Uterus (tissue), 4 donors: ENCODE data around the gene SNAP47. TPM values are rescaled to one million over a fixed set of nuclear protein-coding genes. Genes with fewer than 3 reads are reported as not detected.

Experiments used
- DNase-seq, 2 donors: peaks; one replicate each; pipeline ENCODE4 v3.0.0-alpha.2; 2019 to 2020
- H3K27ac ChIP-seq, 2 donors: fragments of 200-600 bp; sonication (generic); 1 replicate in 1 of 2; 2 replicates in 1 of 2; pipeline ENCODE4 v1.5.1; 2016 to 2018
- H3K27me3 ChIP-seq, 2 donors: fragments of 200-600 bp; sonication (generic); one replicate each; pipeline ENCODE4 v1.5.1; 2018 to 2019; ENCODE audit warnings: control low read depth in 1 of 2
- H3K36me3 ChIP-seq, 2 donors: fragments of 200-600 bp; sonication (generic); one replicate each; pipeline ENCODE4 v1.5.1; 2019; ENCODE audit warnings: control low read depth in 1 of 2
- H3K4me1 ChIP-seq, 2 donors: fragments of 200-600 bp; sonication (generic); one replicate each; pipeline ENCODE4 v1.5.1; 2018 to 2019; ENCODE audit warnings: control low read depth in 1 of 2
- H3K4me3 ChIP-seq, 2 donors: fragments of 200-600 bp; sonication (generic); 1 replicate in 1 of 2; 2 replicates in 1 of 2; pipeline ENCODE4 v1.5.1; 2018 to 2019; ENCODE audit warnings: mild to moderate bottlenecking in 1 of 2
- H3K9me3 ChIP-seq, 2 donors: fragments of 200-600 bp; sonication (generic); one replicate each; pipeline ENCODE4 v1.5.1; 2019; ENCODE audit warnings: control low read depth in 1 of 2
- CTCF ChIP-seq, 4 experiments: fragments of 200-600 bp in 2 of 4; fragments of 450-650 bp in 2 of 4; sonication (generic) in 2 of 4; IDR thresholded peaks; one replicate each; pipeline ENCODE4 v1.5.1; 2016 to 2019; ENCODE audit warnings: antibody characterized with exemption in 4 of 4, mild to moderate bottlenecking in 2 of 4, moderate library complexity in 1 of 4
- POLR2A ChIP-seq, 2 donors: fragments of 450-650 bp; IDR thresholded peaks; one replicate each; pipeline ENCODE4 v1.6.1; 2016; ENCODE audit warnings: antibody characterized with exemption in 2 of 2, mild to moderate bottlenecking in 1 of 2, moderate library complexity in 1 of 2
- intact Hi-C: fragments of 100-400 bp; cut with DNase I; formaldehyde crosslinking; loops from one replicate; pipeline ENCODE4 v1.15.1; 2023; ENCODE audit warnings: low total_unique reads
- total RNA-seq, 4 donors: library from RNA; depleted of rRNA in 3 of 4; stranded (reverse); fragments of >200 nt in 3 of 4; gene quantifications; one replicate each; pipeline versions ENCODE4 v1.1.0 to v1.2.4, GENCODE V29; 2014 to 2023
- donor health status: DM: yes; HTN: yes; CAD: no.

Gene SNAP47
- total RNA-seq, 4 donors from 2014 or later = 33.3 to 75.5 (median 55.2) TPM

GRCh38 chr1:227734546-227734855, 734 bp upstream of the SNAP47 start:
- peak overlapping the region; percentile 84 to 93 for H3K27ac ChIP-seq
- intact Hi-C loops = no loop called here
- peaks cover 10 to 11% of the 10 kb centered on the region in 2 donors for H3K4me1 ChIP-seq

GRCh38 chr1:227735539-227736285, 477 bp downstream of the SNAP47 start:
- Histone ChIP-seq H3K9me3 (no peaks in the 10 kb centered on the region), H3K36me3 (no peaks in the 10 kb centered on the region), H3K4me3 (peak overlapping the region; percentile 76 to 97), H3K4me1 (peaks cover 4 to 5% of the 10 kb centered on the region in 2 donors), H3K27me3 (no peaks in the 10 kb centered on the region), H3K27ac (peak overlapping the region; percentile 84 to 93)
- intact Hi-C loops = no loop called here
- peak in 1 of 4 experiments; percentile 0 for TF ChIP-seq CTCF (IDR thresholded peaks at IDR 0.05)
- no peak for TF ChIP-seq POLR2A (IDR thresholded peaks at IDR 0.05)
- no peak for DNase-seq

More at GRCh38 chr1:227734546-227734855, 734 bp upstream of the SNAP47 start:
- TF ChIP-seq POLR2A (IDR thresholded peaks at IDR 0.05) (no peak), CTCF (IDR thresholded peaks at IDR 0.05) (no peak)
- no peaks in the 10 kb centered on the region for H3K27me3 ChIP-seq
- peak overlapping the region; percentile 76 to 97 for H3K4me3 ChIP-seq
- H3K36me3 ChIP-seq = no peaks in the 10 kb centered on the region
- no peak for DNase-seq
- no peaks in the 10 kb centered on the region for H3K9me3 ChIP-seq

- Histone ChIP-seq H3K27me3 (no peaks in the 10 kb centered on the region), H3K27ac (no peak overlapping the region), H3K4me1 (peaks cover 0 to 5% of the 10 kb centered on the region in 2 donors), H3K9me3 (no peaks in the 10 kb centered on the region), H3K36me3 (no peaks in the 10 kb centered on the region), H3K4me3 (peak overlapping the region in 1 of 2 donors; percentile 76)
- intact Hi-C loops = no loop called here
- DNase-seq = no peak
- no peak for TF ChIP-seq CTCF (IDR thresholded peaks at IDR 0.05)
- no peak for TF ChIP-seq POLR2A (IDR thresholded peaks at IDR 0.05)
These were observed 1.7 kb downstream of the SNAP47 start for GRCh38 chr1:227736814-227737432.

- intact Hi-C loops = no loop called here
These were observed 3.6 kb downstream of the SNAP47 start for GRCh38 chr1:227738820-227739219.

More at GRCh38 chr1:227738820-227739219, 3.6 kb downstream of the SNAP47 start:
- H3K36me3 ChIP-seq = no peaks in the 10 kb centered on the region
- H3K4me1 ChIP-seq = peaks cover 0 to 2% of the 10 kb centered on the region in 2 donors
- DNase-seq = no peak
- TF ChIP-seq CTCF (IDR thresholded peaks at IDR 0.05) (no peak), POLR2A (IDR thresholded peaks at IDR 0.05) (no peak)
- H3K4me3 ChIP-seq = no peak overlapping the region
- H3K27me3 ChIP-seq = no peaks in the 10 kb centered on the region
- no peaks in the 10 kb centered on the region for H3K9me3 ChIP-seq
- H3K27ac ChIP-seq = no peak overlapping the region
